Endothelial cell of umbilical vein (primary cell): ENCODE data around the gene DDOST.

Source experiments
- CTCF ChIP-seq, 2 donors: IDR thresholded peaks; 1 replicate in 1 of 2; 2 replicates in 1 of 2; pipeline ENCODE4 v1.5.1; 2011; ENCODE audit warnings: low read length in 2 of 2, mild to moderate bottlenecking in 2 of 2, moderate library complexity in 2 of 2, control low read depth in 1 of 2, inconsistent platforms in 1 of 2, low read depth in 1 of 2; ENCODE audit not compliant: insufficient read depth in 1 of 2; ENCODE audit errors: extremely low read depth in 1 of 2
- EZH2 ChIP-seq: IDR thresholded peaks from 2 replicates; pipeline ENCODE4 v1.6.1; 2012; ENCODE audit warnings: borderline replicate concordance, low read depth, mild to moderate bottlenecking, moderate library complexity, low read length, inconsistent platforms; ENCODE audit not compliant: severe bottlenecking
- FOS ChIP-seq: IDR thresholded peaks from 2 replicates; pipeline ENCODE4 v1.6.1; 2011; ENCODE audit warnings: mild to moderate bottlenecking, low read length, moderate library complexity, borderline replicate concordance; ENCODE audit not compliant: insufficient read depth
- GATA2 ChIP-seq: IDR thresholded peaks from 2 replicates; pipeline ENCODE4 v1.7.0; 2011; ENCODE audit warnings: low read depth, mild to moderate bottlenecking, moderate library complexity, mixed read lengths, low read length; ENCODE audit not compliant: insufficient read length, insufficient read depth
- JUN ChIP-seq: IDR thresholded peaks from 2 replicates; pipeline ENCODE4 v1.6.1; 2011; ENCODE audit warnings: borderline replicate concordance, low read depth; ENCODE audit not compliant: insufficient read length, insufficient read depth
- MAX ChIP-seq: IDR thresholded peaks from 2 replicates; pipeline ENCODE4 v1.6.1; 2011; ENCODE audit not compliant: insufficient read depth, insufficient read length
- MYC ChIP-seq: IDR thresholded peaks from one replicate; pipeline ENCODE4 v1.6.1; 2011; ENCODE audit warnings: mild to moderate bottlenecking, low read depth, low read length
- POLR2A ChIP-seq: IDR thresholded peaks from 2 replicates; pipeline ENCODE4 v1.6.1; 2012; ENCODE audit warnings: low read depth, mild to moderate bottlenecking, control low read depth, low read length
- POLR2AphosphoS5 ChIP-seq: IDR thresholded peaks from 2 replicates; pipeline ENCODE4 v1.6.1; 2012; ENCODE audit warnings: low read depth, mild to moderate bottlenecking, control low read depth, low read length, moderate library complexity; ENCODE audit not compliant: insufficient read depth

- TF ChIP-seq MAX, result no peak
- no peak for TF ChIP-seq POLR2AphosphoS5
- no peak for TF ChIP-seq CTCF (IDR thresholded peaks at IDR 0.05; ENCODE audit: extremely low read depth in 1 of 2, insufficient read depth in 1 of 2, low read depth in 1 of 2, low read length in 2 of 2)
- TF ChIP-seq POLR2A, result no peak
- no peak for TF ChIP-seq EZH2
- no peak for TF ChIP-seq MYC
- TF ChIP-seq JUN, result no peak
- no peak for TF ChIP-seq GATA2
- TF ChIP-seq FOS, result no peak
Observed at GRCh38 chr1:20626098-20626427, 35.1 kb downstream of the DDOST start.
